BE2C (cell line): ENCODE results near the gene SH3RF3.

ENCODE experiments used
- DNase-seq: peaks from one replicate; pipeline ENCODE4 v3.0.0-alpha.2; 2020
- H3K27me3 ChIP-seq: fragments of 250-450 bp; sonication (Bioruptor Pico); 2 replicates; pipeline ENCODE4 v1.5.1; 2020; ENCODE audit warnings: mild to moderate bottlenecking
- H3K36me3 ChIP-seq: fragments of 250-450 bp; sonication (Bioruptor Pico); 2 replicates; pipeline ENCODE4 v1.5.1; 2020; ENCODE audit warnings: mild to moderate bottlenecking
- H3K4me1 ChIP-seq: fragments of 250-450 bp; sonication (Bioruptor Pico); 2 replicates; pipeline ENCODE4 v1.5.1; 2020
- H3K4me3 ChIP-seq: 2 replicates; pipeline ENCODE4 v1.5.1; 2011; ENCODE audit warnings: low read depth, low read length
- H3K9me3 ChIP-seq: fragments of 250-450 bp; sonication (Bioruptor Pico); 2 replicates; pipeline ENCODE4 v1.5.1; 2020
- TF ChIP-seq, protein P1 (sequence below): IDR thresholded peaks from 2 replicates; pipeline ENCODE4 v1.5.1; 2012; ENCODE audit warnings: mild to moderate bottlenecking, low read depth, low read length

Gene SH3RF3

GRCh38 chr2:109226622-109227021 lies 97.6 kb downstream of the SH3RF3 start:
- TF ChIP-seq, protein P1, sequence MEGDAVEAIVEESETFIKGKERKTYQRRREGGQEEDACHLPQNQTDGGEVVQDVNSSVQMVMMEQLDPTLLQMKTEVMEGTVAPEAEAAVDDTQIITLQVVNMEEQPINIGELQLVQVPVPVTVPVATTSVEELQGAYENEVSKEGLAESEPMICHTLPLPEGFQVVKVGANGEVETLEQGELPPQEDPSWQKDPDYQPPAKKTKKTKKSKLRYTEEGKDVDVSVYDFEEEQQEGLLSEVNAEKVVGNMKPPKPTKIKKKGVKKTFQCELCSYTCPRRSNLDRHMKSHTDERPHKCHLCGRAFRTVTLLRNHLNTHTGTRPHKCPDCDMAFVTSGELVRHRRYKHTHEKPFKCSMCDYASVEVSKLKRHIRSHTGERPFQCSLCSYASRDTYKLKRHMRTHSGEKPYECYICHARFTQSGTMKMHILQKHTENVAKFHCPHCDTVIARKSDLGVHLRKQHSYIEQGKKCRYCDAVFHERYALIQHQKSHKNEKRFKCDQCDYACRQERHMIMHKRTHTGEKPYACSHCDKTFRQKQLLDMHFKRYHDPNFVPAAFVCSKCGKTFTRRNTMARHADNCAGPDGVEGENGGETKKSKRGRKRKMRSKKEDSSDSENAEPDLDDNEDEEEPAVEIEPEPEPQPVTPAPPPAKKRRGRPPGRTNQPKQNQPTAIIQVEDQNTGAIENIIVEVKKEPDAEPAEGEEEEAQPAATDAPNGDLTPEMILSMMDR: no peak
- no peak for DNase-seq
- H3K4me3 ChIP-seq: no peak overlapping the region
- peaks cover 6% of the 10 kb centered on the region; the same call in 1 of the 2 replicates for H3K27me3 ChIP-seq
- no peaks in the 10 kb centered on the region for H3K4me1 ChIP-seq
- no peaks in the 10 kb centered on the region for H3K36me3 ChIP-seq
- H3K9me3 ChIP-seq: no peaks in the 10 kb centered on the region

- H3K9me3 ChIP-seq: no peaks in the 10 kb centered on the region
- DNase-seq: no peak
- H3K4me3 ChIP-seq: no peak overlapping the region
- H3K27me3 ChIP-seq: peaks cover 6% of the 10 kb centered on the region; the same call in 1 of the 2 replicates
- no peaks in the 10 kb centered on the region for H3K4me1 ChIP-seq
- TF ChIP-seq, protein P1: no peak
- no peaks in the 10 kb centered on the region for H3K36me3 ChIP-seq
Measured at GRCh38 chr2:109229094-109229675, 100.2 kb downstream of the SH3RF3 start.

GRCh38 chr2:109230941-109231420 lies 102.0 kb downstream of the SH3RF3 start:
- no peaks in the 10 kb centered on the region for H3K9me3 ChIP-seq
- DNase-seq: no peak
- peaks cover 6% of the 10 kb centered on the region; the same call in 1 of the 2 replicates for H3K27me3 ChIP-seq
- H3K4me1 ChIP-seq: no peaks in the 10 kb centered on the region
- TF ChIP-seq, protein P1: no peak
- no peaks in the 10 kb centered on the region for H3K36me3 ChIP-seq
- no peak overlapping the region for H3K4me3 ChIP-seq

- no peak overlapping the region for H3K4me3 ChIP-seq
- no peaks in the 10 kb centered on the region for H3K4me1 ChIP-seq
- H3K9me3 ChIP-seq: no peaks in the 10 kb centered on the region
- peaks cover 6% of the 10 kb centered on the region; the same call in 1 of the 2 replicates for H3K27me3 ChIP-seq
- H3K36me3 ChIP-seq: no peaks in the 10 kb centered on the region
- TF ChIP-seq, protein P1: no peak
- no peak for DNase-seq
Measured at GRCh38 chr2:109231428-109231827, 102.4 kb downstream of the SH3RF3 start.

DNA sequence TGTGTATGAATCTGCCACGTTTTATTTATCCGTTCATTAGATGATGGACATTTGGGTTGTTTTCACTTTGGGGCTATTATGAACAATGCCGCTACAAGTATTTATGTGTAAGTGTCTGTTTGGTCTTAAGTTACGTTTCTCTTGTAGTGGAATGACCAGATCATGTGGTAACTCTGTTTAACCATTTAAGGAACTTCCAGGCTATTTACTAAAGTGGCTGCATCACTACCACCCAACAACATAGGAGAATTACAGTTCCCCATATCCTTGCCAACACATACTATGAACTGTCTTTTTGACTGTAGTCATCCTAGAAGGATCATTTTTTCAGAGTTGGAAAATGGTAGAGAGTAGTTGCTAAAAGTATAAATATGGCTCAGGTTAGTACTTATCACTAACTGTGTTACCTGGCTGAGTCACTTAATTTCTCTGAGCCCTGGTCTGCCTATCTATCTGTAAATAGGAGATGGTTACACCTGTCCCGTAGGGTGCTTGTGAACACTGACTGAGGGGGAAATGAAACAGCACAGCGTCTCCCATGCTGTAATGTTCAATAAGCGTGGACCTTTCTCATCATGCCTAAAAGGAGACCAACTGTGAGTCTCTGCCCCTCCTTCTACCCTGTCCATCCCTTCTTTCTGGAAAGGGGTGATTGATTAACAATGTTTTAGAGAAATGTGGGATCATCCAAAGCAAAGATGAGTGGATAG lies 103.1 kb downstream of the SH3RF3 start:
- no peak for DNase-seq
- Histone ChIP-seq H3K4me1 (no peaks in the 10 kb centered on the region), H3K9me3 (no peaks in the 10 kb centered on the region), H3K4me3 (no peak overlapping the region), H3K36me3 (no peaks in the 10 kb centered on the region), H3K27me3 (peaks cover 6% of the 10 kb centered on the region; the same call in 1 of the 2 replicates)
- TF ChIP-seq, protein P1: no peak

DNA sequence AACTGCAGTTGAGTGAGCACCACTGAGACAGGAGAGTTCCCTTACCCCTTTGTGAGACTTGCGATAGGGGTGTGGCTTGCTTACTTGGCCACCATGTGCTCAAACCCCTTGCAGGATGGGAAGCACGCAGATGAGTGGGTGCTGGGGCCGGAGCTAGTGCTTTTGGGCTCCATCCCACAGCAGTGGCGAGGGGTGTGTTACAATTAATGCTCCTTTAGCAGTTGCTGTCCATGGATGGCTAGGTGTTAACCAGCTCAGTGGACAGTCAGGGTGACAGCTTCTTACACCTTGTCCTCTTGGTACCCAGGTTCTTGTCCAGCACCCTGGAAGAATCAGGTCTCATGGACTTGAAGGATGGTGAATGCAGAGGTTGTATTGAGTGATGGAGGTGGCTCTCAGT lies 103.9 kb downstream of the SH3RF3 start:
- no peaks in the 10 kb centered on the region for H3K4me1 ChIP-seq
- H3K36me3 ChIP-seq: no peaks in the 10 kb centered on the region
- no peaks in the 10 kb centered on the region for H3K9me3 ChIP-seq
- H3K4me3 ChIP-seq: no peak overlapping the region
- TF ChIP-seq, protein P1: no peak
- peaks cover 6% of the 10 kb centered on the region; the same call in 1 of the 2 replicates for H3K27me3 ChIP-seq
- no peak for DNase-seq
